Activated T-helper 9 cell treated with anti-CD3 and anti-CD28 coated beads, Interleukin-2, amount 50 U/mL, for 16 hours (primary cell): ENCODE data around the gene RRAS2.
"Not testable (repeated sequence)": the region's sequence is repeated elsewhere in the genome, so short reads cannot be mapped to it uniquely, and the experiment has no call there.

ENCODE experiments used
- DNase-seq: peaks from one replicate; pipeline ENCODE4 v3.0.0-alpha.2; 2020; ENCODE audit warnings: low read depth

Gene RRAS2

DNA sequence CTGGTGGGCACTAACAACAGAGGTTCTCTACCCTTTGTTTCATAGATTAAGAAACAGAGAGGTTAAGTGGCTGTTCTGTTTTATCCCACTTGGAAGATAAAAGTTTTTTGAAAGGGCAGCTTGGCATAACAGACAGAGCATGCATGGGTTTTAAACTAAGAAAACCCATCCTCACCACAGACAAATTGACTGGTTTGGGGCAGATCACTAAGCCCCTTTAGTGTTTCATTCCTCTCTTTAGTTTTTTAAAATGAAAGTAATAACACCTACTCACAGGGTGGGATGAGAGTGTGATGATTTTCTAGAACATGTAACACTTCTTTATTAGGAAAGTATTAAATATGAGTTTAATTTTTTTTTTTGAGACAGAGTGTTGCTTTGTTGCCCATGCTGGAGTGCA, 12.3 kb upstream of the RRAS2 start:
- DNase-seq: no peak

DNA sequence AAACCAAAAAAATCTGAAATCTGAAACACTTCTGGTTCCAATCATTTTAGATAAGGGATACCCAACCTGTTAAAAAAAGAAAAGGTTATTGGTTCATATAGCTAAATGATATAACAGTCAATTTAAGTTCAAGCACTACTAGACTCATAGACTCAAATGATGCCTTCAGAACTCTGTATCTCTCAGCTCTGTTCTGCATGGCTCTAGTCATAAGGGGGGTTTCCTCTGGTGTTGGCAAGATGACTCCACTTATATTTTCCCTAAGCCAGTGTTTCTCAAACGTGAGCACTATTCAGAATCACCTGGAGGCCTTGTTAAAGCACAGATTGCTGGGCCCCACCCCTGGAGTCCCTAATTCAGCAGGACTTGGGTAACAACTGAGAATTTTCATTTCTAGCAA, 11.5 kb upstream of the RRAS2 start:
- DNase-seq: no peak

DNA sequence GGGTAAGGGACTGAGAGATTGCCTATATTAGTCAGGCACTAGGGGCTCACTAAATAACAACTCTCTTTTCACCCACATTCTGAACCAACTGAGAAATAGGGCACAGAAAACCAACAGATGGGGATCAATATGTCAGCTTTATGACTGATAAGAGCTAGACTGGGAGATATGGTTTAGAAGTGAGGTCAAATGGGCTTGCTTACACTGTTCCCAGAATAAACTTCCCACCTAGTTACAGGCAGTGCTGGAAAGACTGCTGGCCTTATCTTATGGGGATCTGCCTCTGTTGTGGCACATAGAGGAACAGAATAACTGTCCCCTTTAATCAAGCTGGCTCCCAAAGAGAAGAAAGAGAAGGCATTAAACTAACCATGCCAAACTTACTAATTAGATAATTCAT, 10.6 kb upstream of the RRAS2 start:
- DNase-seq: no peak

DNA sequence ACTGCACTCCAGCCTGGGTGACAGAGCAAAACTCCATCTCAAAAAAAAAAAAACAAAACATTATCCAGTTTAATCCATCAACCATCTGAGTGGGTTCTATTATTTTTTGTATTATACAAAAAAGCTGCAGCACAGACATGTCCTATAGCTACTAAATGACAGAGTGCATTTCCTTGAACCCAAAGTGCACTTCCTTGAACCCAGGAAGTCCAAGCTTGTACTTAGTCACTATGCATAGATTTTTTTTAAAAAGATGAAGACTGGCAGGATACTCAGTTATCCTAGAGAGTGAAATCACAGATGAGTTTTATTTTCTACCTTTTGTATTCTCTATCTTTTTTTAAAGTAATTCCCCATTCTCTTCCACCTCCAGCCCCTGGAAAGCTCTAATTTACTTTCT, 8.0 kb upstream of the RRAS2 start:
- no peak for DNase-seq

DNA sequence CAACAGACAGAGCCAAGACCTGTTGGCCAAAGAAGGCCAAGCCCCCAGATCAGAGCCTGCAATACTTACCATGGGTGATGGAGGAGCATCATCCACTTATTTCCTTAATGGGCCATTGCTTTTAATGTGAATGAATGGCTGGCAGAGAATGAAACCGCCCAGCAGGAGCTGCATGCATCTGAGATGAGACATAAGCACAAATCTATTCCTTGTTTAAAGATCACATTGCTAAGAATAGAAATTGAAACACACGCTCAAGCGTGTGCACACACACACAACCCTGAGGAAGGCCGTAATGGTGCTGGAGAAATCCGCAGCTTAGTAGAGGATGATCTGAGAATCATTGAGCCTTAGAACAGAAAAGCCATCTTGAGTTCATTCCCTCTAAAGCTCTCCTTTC, 5.3 kb upstream of the RRAS2 start:
- no peak for DNase-seq

DNA sequence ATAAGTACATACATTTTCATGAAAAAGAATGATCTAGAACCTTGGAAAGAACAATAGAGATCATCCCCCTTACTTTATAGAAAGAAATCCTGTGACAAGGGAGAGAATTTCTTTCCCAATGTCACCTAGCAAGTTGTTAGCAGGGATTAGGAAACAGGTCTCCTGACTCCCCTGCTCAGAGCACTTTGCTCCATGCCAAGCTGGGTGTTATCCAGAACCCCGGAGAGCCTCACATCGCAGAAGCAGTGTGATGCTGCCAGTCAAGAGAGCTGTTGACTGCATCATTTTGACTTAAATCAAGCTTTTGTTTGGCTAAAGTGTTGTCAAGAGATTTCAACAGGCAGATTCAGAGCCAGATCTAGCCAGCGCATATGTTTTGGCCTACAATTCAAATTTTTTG, 3.6 kb upstream of the RRAS2 start:
- no peak for DNase-seq

DNA sequence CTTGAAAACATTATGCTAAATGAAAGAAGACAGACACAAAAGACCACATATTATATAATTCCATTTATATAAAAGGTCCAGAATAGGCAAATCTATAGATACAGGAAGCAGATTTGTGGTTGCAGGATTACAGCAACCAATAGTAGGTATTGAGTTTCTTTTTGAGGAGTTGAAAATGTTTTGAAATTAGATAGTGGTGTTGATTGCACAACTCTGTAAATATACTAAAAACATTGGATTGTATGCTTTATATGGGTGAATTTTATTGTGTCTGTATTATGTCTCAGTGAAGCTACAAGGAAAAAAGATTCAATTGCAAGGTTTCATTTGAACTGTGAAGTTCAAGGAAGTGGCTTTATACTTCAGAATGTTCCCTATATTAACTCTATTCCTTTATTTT, 3.0 kb upstream of the RRAS2 start:
- DNase-seq: no peak

DNA sequence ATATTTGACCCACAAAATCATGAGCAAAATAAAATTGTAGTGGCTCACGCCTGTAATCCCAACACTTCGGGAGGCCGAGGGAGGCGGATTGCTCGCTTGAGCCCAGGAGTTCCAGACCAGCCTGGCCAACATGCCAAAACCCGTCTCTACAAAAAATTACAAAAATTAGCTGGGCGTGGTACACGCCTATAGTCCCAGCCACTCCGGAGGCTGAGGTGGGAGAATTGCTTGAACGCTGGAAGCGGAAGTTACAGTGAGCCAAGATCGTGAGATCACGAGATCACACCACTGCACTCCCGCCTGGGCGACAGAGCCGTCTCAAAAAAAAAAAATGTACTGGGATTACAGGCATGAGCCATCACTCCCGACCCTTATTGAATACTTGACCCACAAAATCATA, 2.0 kb upstream of the RRAS2 start:
- DNase-seq: no peak

DNA sequence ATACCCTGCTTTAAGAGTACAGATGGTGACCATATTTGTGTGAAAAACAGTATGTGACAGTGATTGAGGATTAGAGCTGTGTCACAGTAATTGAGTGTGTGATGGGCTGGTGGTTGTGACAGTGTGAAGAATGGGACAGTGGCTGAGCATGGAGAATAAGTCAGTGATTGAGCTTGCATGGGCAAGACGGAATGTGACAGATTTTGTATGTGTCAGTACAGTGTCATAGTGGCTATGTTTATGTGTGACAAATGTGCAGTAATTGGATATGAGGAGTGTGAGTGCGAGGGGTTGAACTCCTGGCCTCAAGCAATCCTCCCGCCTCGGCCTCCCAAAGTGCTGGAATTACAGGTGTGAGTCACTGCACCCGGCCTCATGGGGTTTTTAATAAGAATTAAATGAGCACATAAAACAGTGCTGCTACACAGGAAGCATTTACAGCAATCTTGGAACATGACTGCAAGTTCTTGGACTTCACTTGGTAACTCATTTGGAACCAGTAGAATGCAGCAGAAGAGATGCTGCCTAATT, 583 bp upstream of the RRAS2 start:
- DNase-seq: no peak

DNA sequence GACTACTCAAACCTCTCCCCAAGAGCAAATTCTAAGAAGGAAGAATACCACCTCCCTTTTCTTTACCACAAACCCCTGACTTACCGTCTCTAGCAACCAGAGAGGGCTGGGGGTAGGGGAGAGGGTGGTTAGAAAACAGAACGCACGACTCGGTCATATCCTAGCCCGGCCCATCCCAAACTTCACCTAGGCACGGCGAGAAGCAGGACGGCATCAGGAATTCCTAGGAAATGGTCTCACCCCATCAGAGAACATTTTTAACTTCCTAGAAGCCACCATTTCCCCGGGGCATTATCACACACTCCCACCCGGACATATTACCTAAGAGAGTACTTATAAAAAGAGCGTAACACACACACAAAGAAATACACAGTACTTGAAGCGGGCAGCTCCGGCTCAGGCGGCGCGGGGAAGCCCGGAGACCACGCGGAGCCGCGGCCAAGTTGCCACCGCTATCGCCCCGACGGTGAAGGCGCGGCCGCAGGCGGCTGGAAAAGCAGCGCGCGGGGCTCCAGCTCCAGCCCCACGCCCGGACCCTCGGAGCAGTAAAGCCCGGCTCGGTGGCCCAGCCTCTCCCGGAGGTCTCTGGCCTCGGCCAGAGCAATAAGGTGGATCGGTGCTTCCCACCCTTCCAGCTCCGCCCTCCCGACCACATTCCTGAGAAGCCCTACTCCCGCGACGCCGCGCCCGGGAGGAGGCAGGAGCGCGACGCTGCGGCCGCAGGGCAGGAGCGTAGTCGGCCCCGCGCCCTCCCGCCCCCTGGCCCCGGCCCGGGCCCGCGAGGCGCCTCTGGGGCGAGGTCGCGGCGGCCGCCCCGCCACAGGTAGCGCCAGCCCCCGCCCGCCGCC, 878 bp downstream of the RRAS2 start:
- DNase-seq: peak; percentile 12

DNA sequence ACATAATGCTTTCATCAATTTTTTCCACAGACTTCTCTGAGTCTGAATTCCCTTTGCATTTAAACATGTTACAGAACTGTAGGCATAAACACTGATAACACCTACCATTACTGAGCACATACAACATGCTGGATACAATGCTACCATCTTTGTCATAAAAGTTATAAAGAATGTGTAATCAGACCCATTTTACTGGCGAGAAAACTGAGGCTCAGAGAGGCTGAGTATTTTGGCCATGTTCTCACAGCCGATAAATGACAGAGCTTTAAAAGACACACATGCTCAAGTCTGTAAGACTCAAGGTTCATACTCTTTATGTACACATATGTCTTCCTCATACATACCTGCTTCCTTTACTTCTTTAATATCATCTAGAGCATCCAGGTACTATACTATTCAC, 2.6 kb downstream of the RRAS2 start:
- no peak for DNase-seq

DNA sequence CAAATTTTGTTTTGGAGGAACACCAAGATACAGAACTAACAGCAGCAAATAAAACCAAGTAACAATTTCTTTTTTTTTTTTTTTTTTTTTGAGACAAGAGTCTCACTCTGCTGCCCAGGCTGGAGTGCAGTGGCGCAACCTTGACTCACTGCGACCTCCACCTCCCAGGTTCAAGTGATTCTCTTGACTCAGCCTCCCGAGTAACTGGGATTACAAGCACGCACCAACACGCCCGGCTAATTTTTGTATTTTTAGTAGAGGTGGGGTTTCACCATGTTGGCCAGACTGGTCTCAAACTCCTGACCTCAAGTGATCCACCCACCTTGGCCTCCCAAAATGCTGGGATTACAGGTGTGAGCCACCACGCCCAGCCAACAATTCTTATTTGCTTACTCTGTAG, 4.4 kb downstream of the RRAS2 start:
- not testable (repeated sequence) for DNase-seq

DNA sequence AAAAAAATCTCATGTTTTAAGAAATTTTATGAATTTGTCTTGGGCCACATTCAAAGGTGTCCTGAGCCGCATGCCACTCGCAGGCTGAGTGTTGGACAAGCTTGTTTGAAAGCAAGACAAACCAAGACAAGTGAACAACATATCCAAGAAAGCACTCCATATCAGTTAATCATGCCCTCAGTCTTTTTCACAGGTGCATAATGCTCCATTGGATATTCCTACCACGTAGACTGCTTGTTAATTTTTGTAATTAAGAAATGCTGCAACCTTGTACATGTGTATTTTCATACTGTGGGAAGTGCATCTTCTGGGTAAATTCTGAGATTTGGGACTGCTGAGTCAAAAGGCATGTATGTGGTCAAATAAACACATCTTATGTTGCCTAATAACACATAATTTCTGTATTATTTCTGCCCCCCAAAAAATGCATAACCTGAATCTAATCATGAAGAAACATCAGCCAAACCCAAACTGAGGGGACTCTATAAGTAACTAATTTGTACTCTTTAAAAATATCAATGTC, 8.2 kb downstream of the RRAS2 start:
- no peak for DNase-seq

DNA sequence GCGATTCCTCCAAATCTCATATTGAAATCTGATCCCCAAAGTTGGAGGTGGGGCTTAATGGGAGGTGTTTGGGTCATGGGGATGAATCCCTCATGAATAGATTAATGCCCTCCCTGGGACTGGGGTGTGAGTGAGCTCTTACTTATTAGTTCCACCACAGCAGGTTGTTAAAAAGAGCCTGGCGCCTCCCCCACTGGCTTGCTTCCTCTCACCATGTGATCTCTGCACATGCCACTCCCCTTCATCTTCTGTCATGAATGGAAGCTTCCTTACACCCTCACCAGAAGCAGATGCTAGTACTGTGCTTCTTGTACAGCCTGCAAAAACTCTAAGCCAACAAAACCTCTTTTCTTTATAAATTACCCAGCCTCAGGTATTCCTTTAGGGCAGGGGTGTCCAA, 8.8 kb downstream of the RRAS2 start:
- no peak for DNase-seq

DNA sequence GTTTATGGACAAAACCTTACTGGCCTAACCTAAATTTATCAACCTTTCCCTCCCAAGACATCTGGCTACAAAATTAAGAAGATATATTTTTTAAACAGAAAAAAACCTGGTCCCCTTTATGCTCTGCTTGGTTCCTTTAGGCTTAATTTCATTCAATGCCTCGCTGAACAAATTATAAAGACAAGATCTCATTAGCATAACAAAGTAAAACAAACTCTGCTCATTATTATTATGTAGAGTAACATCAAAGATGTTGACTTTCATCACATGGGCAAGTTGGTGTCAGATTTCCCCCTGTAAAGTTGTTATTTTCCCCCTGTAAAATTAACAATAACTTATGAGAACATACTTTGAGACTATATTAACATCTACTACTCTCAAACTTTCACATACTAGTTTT, 11.0 kb downstream of the RRAS2 start:
- no peak for DNase-seq

DNA sequence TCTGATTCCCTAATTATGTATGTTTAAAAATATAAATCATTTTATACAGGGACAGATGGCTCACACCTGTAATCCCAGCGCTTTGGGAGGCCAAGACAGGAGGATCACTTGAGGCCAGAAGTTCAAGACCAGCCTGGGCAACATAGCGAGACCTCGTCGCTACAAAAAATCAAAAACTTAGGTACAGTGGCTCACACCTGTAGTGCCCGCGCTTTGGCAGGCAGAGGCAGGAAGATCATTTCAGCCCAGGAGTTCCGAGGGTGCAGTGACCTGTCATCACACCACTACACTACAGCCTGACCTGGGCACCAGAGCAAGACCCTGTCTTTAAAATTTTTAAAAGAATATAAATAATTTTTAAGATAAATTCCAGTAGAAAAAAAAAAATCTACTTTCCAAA, 11.5 kb downstream of the RRAS2 start:
- no peak for DNase-seq

DNA sequence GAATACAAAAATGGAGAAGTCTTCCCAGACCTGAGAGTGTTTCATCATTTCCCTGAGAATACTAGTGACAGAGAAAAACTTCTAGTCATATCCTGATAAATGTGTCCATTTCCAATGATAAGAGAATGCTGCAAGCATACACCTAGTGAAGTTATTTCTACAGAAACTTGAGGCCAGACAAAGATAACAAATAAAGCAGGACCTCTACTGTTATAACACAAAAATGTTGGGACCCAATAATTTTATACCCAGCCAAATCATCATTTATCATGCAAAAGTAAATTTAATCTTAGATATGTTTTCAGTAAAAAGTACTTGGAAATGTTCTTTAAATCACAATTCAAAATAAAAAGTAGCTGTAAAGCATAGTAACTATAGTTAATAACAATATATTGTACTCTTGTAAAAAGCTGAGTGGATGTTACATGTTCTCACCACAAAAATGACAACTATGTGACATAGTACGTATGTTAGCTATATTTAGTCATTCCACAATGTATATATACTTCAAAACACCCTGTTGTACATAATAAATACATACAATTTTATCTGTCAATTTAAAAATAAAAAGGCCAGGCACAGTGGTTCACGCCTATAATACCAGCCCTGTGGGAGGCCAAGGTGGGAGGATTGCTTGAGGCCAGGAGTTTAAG, 12.6 kb downstream of the RRAS2 start:
- DNase-seq: no peak

DNA sequence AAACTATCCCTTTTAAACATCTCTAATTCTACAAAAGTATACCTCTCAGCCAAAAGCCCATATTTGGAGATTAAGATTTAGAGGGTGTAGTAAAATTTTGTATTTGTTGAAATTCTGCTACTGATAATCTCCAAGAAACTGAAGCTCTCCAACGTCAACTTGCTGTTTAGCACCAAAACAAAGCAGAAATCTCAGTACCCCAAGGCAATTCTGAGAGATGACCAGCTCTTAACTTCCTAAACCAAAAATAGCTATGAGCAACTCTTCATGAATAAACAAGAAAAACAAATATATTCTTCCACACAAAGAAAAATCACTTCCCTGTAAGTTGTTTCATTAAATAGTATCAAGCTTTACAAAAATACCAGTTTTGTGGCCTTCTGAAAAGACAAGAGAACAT, 13.3 kb downstream of the RRAS2 start:
- no peak for DNase-seq

DNA sequence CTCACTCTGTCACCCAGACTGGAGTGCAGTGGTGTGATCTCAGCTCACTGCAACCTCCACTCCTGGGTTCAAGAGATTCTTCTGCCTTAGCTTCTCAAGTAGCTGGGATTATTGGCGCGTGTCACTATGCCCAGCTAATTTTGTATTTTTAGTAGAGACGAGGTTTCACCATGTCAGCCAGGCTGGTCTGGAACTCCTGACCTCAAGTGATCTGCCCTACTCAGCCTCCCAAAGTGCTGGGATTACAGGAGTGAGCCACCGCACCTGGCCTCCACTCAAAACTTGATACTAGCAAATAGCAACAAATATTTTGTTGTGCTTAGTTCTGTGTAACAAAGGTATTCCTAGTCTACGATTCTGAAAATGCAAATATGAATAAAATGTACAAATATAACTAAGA, 14.0 kb downstream of the RRAS2 start:
- DNase-seq: not testable (repeated sequence)

DNA sequence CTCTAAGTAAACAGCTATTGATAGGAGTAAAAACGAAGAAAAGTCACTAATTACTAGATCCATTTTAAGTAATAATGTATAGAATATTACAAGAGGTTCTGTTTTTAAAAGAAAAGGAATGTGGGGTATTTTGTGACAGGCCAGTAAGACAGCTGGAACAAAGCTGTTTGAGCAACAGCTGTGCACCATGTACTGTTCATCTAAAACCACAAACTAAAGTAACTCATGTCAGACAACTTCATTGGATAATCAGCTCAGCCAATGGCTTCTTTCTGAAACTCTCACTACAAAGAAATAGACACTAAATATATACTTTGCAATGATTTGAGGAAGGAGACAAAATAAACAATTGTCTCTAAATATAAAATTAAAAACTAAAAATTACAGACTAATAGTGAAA, 16.1 kb downstream of the RRAS2 start:
- no peak for DNase-seq

DNA sequence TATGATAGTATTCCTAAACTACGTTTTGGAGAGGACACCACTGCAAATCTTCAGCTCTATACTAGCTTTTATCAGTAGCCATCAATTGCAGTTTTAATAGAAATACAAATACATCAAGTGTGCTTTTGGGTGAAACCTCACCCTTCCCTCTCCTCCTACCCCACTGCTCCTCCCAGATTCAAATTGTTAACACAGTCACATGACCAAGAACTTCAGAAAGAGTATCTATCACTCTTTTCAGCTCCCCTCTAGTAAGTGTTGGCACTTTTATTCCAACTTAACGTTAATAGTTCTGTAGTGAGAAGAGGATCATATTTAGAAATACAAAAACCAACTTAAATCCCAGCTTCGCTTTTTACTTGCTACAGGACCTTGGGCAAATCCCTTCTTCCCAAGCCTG, 17.0 kb downstream of the RRAS2 start:
- no peak for DNase-seq

DNA sequence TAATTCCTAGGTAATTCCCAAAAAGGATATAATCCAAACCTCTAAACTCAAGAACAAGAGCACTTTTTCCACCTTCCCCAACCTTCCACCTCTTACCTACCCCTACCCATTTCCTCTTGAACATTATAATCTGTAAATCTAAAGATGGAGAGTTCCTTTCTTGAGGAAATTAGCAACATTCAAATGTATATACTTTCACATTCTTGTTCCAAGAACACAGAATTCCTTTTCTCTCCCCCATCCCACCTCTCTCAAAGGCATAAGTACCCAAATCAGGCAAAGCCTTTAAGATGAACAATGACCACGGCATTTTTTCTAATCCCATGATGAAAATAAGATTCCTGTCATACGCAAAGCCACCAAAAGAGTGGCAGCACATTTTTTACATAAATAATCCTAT, 18.3 kb downstream of the RRAS2 start:
- DNase-seq: no peak

DNA sequence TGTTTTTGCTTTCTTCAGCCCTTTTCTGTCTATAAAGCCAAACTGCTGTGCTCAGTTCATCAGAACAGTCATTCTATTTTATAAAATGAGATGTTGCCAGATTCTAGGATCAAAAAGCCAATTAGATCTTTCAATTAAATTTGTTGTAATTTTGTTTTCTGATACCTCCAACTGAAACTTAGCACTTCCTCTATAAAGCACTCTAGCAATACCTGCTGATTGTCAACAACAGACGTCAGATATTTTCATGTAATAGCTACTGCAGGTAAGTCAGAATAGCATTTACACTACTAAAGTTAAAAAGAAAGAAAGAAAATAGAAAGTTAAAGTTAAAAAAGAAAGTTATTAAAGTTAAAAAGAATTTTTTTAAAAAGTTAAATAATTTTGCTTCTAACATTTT, 19.6 kb downstream of the RRAS2 start:
- no peak for DNase-seq
